HG03571 (cell line): Measurements from ENCODE around the gene CPED1.
"Not testable (repeated sequence)": the region's sequence is repeated elsewhere in the genome, so short reads cannot be mapped to it uniquely, and the experiment has no call there.

Experiments used
- ATAC-seq: cut with Tn5 transposase; IDR thresholded peaks from one replicate; pipeline ENCODE4 v1.9.1; 2021; ENCODE audit not compliant: unreplicated experiment

CPED1 gene

GRCh38 chr7:121212036-121212435, 223.5 kb downstream of the CPED1 start:
- no peak for ATAC-seq

- no peak for ATAC-seq
These were observed 226.1 kb downstream of the CPED1 start for GRCh38 chr7:121214657-121215056.

- ATAC-seq = no peak
These were observed 230.5 kb downstream of the CPED1 start for GRCh38 chr7:121219026-121219425.

- ATAC-seq = not testable (repeated sequence)
These were observed 232.6 kb downstream of the CPED1 start for GRCh38 chr7:121221108-121221507.

- no peak for ATAC-seq
These were observed 240.3 kb downstream of the CPED1 start for GRCh38 chr7:121228779-121229178.

- ATAC-seq = no peak
These were observed 246.7 kb downstream of the CPED1 start for GRCh38 chr7:121235201-121235600.

- ATAC-seq = no peak
These were observed 249.1 kb downstream of the CPED1 start for GRCh38 chr7:121237601-121238000.

- ATAC-seq = no peak
These were observed 255.8 kb downstream of the CPED1 start for GRCh38 chr7:121244120-121244870.

- ATAC-seq = not testable (repeated sequence)
These were observed 262.9 kb downstream of the CPED1 start for GRCh38 chr7:121251367-121251766.

- not testable (repeated sequence) for ATAC-seq
These were observed 264.2 kb downstream of the CPED1 start for GRCh38 chr7:121252523-121253235.

GRCh38 chr7:121259826-121260225, 271.3 kb downstream of the CPED1 start:
- no peak for ATAC-seq

GRCh38 chr7:121261207-121261884, 272.8 kb downstream of the CPED1 start:
- no peak for ATAC-seq

GRCh38 chr7:121262221-121262620, 273.7 kb downstream of the CPED1 start:
- ATAC-seq = no peak

- no peak for ATAC-seq
These were observed 274.5 kb downstream of the CPED1 start for GRCh38 chr7:121262969-121263368.

- ATAC-seq = no peak
These were observed 277.9 kb downstream of the CPED1 start for GRCh38 chr7:121266307-121266894.

- ATAC-seq = no peak
These were observed 279.1 kb downstream of the CPED1 start for GRCh38 chr7:121267612-121268011.

GRCh38 chr7:121269798-121270197, 281.3 kb downstream of the CPED1 start:
- ATAC-seq = no peak

GRCh38 chr7:121271098-121271497, 282.6 kb downstream of the CPED1 start:
- no peak for ATAC-seq

GRCh38 chr7:121271916-121272315, 283.4 kb downstream of the CPED1 start:
- ATAC-seq = no peak

GRCh38 chr7:121272676-121273075, 284.2 kb downstream of the CPED1 start:
- no peak for ATAC-seq

GRCh38 chr7:121273467-121274167, 285.1 kb downstream of the CPED1 start:
- no peak for ATAC-seq
